ENCODE results near the gene HHEX.

HHEX gene

GRCh38 chr10:92737484-92737883 is 47.7 kb downstream of the HHEX start:
- TF ChIP-seq TAF1 (IDR thresholded peaks at IDR 0.05; ENCODE audit: borderline replicate concordance, insufficient read depth, low read length) = no peak
- no peak for TF ChIP-seq SIN3A (IDR thresholded peaks at IDR 0.05; ENCODE audit: borderline replicate concordance, insufficient read depth, low read length)
- no peak for TF ChIP-seq POLR2AphosphoS5 (IDR thresholded peaks at IDR 0.05; ENCODE audit: low read depth, low read length)
- TF ChIP-seq REST (IDR thresholded peaks at IDR 0.05; ENCODE audit: insufficient read depth in 1 of 2, low read depth in 2 of 2, low read length in 2 of 2) = no peak
- TF ChIP-seq FOXP2 (optimal IDR thresholded peaks at IDR 0.05; ENCODE audit: borderline replicate concordance, extremely low read depth, extremely low read length, insufficient read depth) = no peak

DNA sequence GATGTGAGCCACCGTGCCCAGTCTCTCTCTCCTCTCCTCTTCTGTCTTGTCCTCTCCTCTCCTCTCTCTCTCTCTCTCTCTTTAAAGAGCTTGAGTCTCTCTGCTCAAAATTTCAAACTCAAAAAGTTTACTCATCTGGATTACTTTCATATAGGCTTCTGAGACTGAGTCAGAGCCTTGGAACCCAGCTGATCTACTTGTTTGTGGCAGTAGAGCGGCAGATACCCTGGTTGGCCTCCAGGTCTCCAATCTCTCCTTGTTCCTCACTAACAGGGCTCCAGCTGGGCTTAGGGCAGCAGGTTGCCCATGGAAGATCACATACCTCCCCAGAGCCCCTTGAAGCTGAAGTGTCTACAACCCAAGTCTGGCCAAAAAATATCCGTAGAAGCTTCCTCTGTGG is 51.0 kb downstream of the HHEX start:
- TF ChIP-seq TAF1 (IDR thresholded peaks at IDR 0.05; ENCODE audit: borderline replicate concordance, insufficient read depth, low read length) = no peak

GRCh38 chr10:92742331-92743228 is 52.8 kb downstream of the HHEX start:
- TF ChIP-seq FOXP2 (optimal IDR thresholded peaks at IDR 0.05; ENCODE audit: borderline replicate concordance, extremely low read depth, extremely low read length, insufficient read depth) = no peak
- no peak for TF ChIP-seq REST (IDR thresholded peaks at IDR 0.05; ENCODE audit: insufficient read depth in 1 of 2, low read depth in 2 of 2, low read length in 2 of 2)
